H1 (cell line): ENCODE results near the gene TOMM40L. TPM values are rescaled to one million over a fixed set of nuclear protein-coding genes. Genes with fewer than 3 reads are reported as not detected.

Experiments
- CTCF ChIA-PET: fragments of 300-600 bp; sonication (Branson Sonifier 250); formaldehyde crosslinking; loops from one replicate; lab custom pipeline; 2021; ENCODE audit not compliant: partially characterized antibody; lab: Charles Lee
- POLR2A ChIA-PET: fragments of 300-600 bp; sonication (Branson Sonifier 250); formaldehyde crosslinking; loops from one replicate; lab custom pipeline; 2021; ENCODE audit warnings: inconsistent platforms; ENCODE audit not compliant: partially characterized antibody; lab: Charles Lee
- DNase-seq, 2 experiments: peaks; one replicate each; pipeline versions ENCODE4 v3.0.0 to v3.0.0-alpha.2; 2010 to 2022; ENCODE audit warnings: low spot score in 2 of 2, low read depth in 1 of 2, mixed read lengths in 1 of 2
- FAIRE-seq: peaks from 2 replicates; lab custom pipeline; 2011; peaks lifted over from hg19 to GRCh38; lab: Jason Lieb, UNC
- H2AFZ ChIP-seq: 2 replicates; pipeline ENCODE4 v1.8.1; 2012; ENCODE audit warnings: low read length, inconsistent platforms
- H2AK5ac ChIP-seq: 2 replicates; pipeline ENCODE4 v1.6.1; 2013; ENCODE audit warnings: low read depth, low read length
- H2BK120ac ChIP-seq: replicated peaks from 2 replicates; pipeline ENCODE3; 2013; ENCODE audit warnings: low read depth, low read length, inconsistent platforms
- H2BK12ac ChIP-seq: 2 replicates; pipeline ENCODE4 v1.6.1; 2013; ENCODE audit warnings: low read depth, low read length
- H2BK15ac ChIP-seq: 2 replicates; pipeline ENCODE4 v1.6.1; 2013; ENCODE audit warnings: low read length
- H2BK20ac ChIP-seq: 2 replicates; pipeline ENCODE4 v1.6.1; 2013; ENCODE audit warnings: low read length
- H2BK5ac ChIP-seq: 2 replicates; pipeline ENCODE4 v1.6.1; 2013; ENCODE audit warnings: low read depth, low read length
- H3K14ac ChIP-seq: 2 replicates; pipeline ENCODE4 v1.6.1; 2013; ENCODE audit warnings: inconsistent platforms; ENCODE audit not compliant: insufficient read length
- H3K18ac ChIP-seq: 2 replicates; pipeline ENCODE4 v1.6.1; 2013; ENCODE audit warnings: low read length; ENCODE audit errors: extremely low read depth
- H3K23ac ChIP-seq: 2 replicates; pipeline ENCODE4 v1.6.1; 2013; ENCODE audit warnings: inconsistent platforms; ENCODE audit not compliant: insufficient read length
- H3K23me2 ChIP-seq: 2 replicates; pipeline ENCODE4 v1.6.1; 2013; ENCODE audit warnings: low read depth, low read length
- H3K27ac ChIP-seq: 2 replicates; pipeline ENCODE4 v1.6.1; 2011; ENCODE audit warnings: low read depth, low read length, inconsistent platforms
- H3K27me3 ChIP-seq, 4 experiments: replicated peaks in 1 of 4; 1 replicate in 1 of 4; 2 replicates in 3 of 4; pipeline versions ENCODE4 v1.6.1 to v1.8.1; 2011 to 2013; ENCODE audit warnings: low read length in 3 of 4, mild to moderate bottlenecking in 3 of 4, inconsistent platforms in 2 of 4, mixed read lengths in 2 of 4, moderate library complexity in 1 of 4; ENCODE audit not compliant: control insufficient read depth in 3 of 4, insufficient read depth in 3 of 4; ENCODE audit errors: extremely low read depth in 1 of 4
- H3K36me3 ChIP-seq, 4 experiments: 2 replicates each; pipeline versions ENCODE4 v1.6.1 to v1.8.1; 2011 to 2013; ENCODE audit warnings: mild to moderate bottlenecking in 4 of 4, low read length in 3 of 4, moderate library complexity in 2 of 4, control low read depth in 1 of 4, inconsistent platforms in 1 of 4; ENCODE audit not compliant: insufficient read depth in 4 of 4, control insufficient read depth in 2 of 4
- H3K4ac ChIP-seq: replicated peaks from 2 replicates; pipeline ENCODE3; 2013; ENCODE audit warnings: low read length, low read depth, mixed read lengths, inconsistent platforms; ENCODE audit not compliant: insufficient read length
- H3K4me1 ChIP-seq, 4 experiments: replicated peaks in 1 of 4; 1 replicate in 1 of 4; 2 replicates in 3 of 4; pipeline versions ENCODE4 v1.6.1 to v1.8.1; 2011 to 2013; ENCODE audit warnings: low read length in 3 of 4, inconsistent platforms in 2 of 4, mixed read lengths in 1 of 4; ENCODE audit not compliant: insufficient read depth in 4 of 4, control insufficient read depth in 3 of 4
- H3K4me2 ChIP-seq, 2 experiments: 2 replicates each; pipeline versions ENCODE4 v1.6.1 to v1.8.1; 2011 to 2013; ENCODE audit warnings: low read depth in 2 of 2, low read length in 2 of 2, control low read depth in 1 of 2, inconsistent platforms in 1 of 2, mild to moderate bottlenecking in 1 of 2; ENCODE audit not compliant: insufficient read depth in 1 of 2
- H3K4me3 ChIP-seq, 4 experiments: fragments of 200-600, 300-600 bp in 1 of 4; sonication (generic), shearing (Covaris generic), sonication (Bioruptor Twin) in 1 of 4; 2 replicates each; pipeline versions ENCODE4 v1.5.1 to v1.8.1; 2011 to 2016; ENCODE audit warnings: low read length in 4 of 4, low read depth in 3 of 4, control low read depth in 2 of 4, inconsistent platforms in 2 of 4, mild to moderate bottlenecking in 2 of 4, mixed read lengths in 1 of 4, moderate library complexity in 1 of 4; ENCODE audit not compliant: insufficient read depth in 2 of 4; ENCODE audit errors: extremely low read depth in 1 of 4
- H3K56ac ChIP-seq: replicated peaks from 2 replicates; pipeline ENCODE3; 2013; ENCODE audit warnings: low read depth, mild to moderate bottlenecking, mixed read lengths, low read length, inconsistent platforms; ENCODE audit not compliant: insufficient read length
- H3K79me1 ChIP-seq: 2 replicates; pipeline ENCODE4 v1.6.1; 2013; ENCODE audit warnings: low read depth, low read length, control low read depth
- H3K79me2 ChIP-seq, 2 experiments: 2 replicates each; pipeline versions ENCODE4 v1.6.1 to v1.8.1; 2012 to 2013; ENCODE audit warnings: low read length in 2 of 2, mild to moderate bottlenecking in 2 of 2, inconsistent platforms in 1 of 2; ENCODE audit not compliant: insufficient read depth in 2 of 2, control insufficient read depth in 1 of 2
- H3K9ac ChIP-seq, 4 experiments: replicated peaks in 1 of 4; 1 replicate in 1 of 4; 2 replicates in 3 of 4; pipeline versions ENCODE4 v1.6.1 to v1.8.1; 2011 to 2013; ENCODE audit warnings: low read depth in 3 of 4, low read length in 3 of 4, control low read depth in 2 of 4, mild to moderate bottlenecking in 2 of 4, moderate library complexity in 2 of 4, inconsistent platforms in 1 of 4; ENCODE audit errors: extremely low read depth in 1 of 4
- H3K9me3 ChIP-seq, 2 experiments: 2 replicates each; pipeline versions ENCODE4 v1.6.1 to v1.8.1; 2012 to 2013; ENCODE audit warnings: mild to moderate bottlenecking in 2 of 2, moderate library complexity in 2 of 2, control low read depth in 1 of 2, inconsistent platforms in 1 of 2, low read depth in 1 of 2, low read length in 1 of 2, mixed read lengths in 1 of 2; ENCODE audit not compliant: insufficient read depth in 2 of 2
- H4K20me1 ChIP-seq, 2 experiments: replicated peaks in 1 of 2; 2 replicates each; pipeline versions ENCODE3 to v1.8.1; 2011 to 2013; ENCODE audit warnings: inconsistent platforms in 2 of 2, low read length in 2 of 2, mild to moderate bottlenecking in 1 of 2; ENCODE audit not compliant: insufficient read depth in 2 of 2, control insufficient read depth in 1 of 2
- H4K5ac ChIP-seq: 2 replicates; pipeline ENCODE4 v1.6.1; 2013; ENCODE audit warnings: low read length, low read depth, mixed read lengths, inconsistent platforms; ENCODE audit not compliant: insufficient read length
- H4K8ac ChIP-seq: 2 replicates; pipeline ENCODE4 v1.8.0; 2013; ENCODE audit warnings: mild to moderate bottlenecking, moderate library complexity, low read length, inconsistent platforms; ENCODE audit not compliant: insufficient read depth; ENCODE audit errors: extremely low read depth
- H4K91ac ChIP-seq: replicated peaks from 2 replicates; pipeline ENCODE3; 2013; ENCODE audit warnings: low read length, mixed read lengths, inconsistent platforms; ENCODE audit not compliant: insufficient read length
- ASH2L ChIP-seq: fragments of 200-600, 300-600 bp; sonication (generic); IDR thresholded peaks from one replicate; pipeline ENCODE4 v1.7.1; 2017; ENCODE audit warnings: low read length
- CTBP2 ChIP-seq: IDR thresholded peaks from 2 replicates; pipeline ENCODE4 v1.7.0; 2011; ENCODE audit warnings: borderline replicate concordance, mild to moderate bottlenecking, moderate library complexity, mixed read lengths, low read length; ENCODE audit not compliant: insufficient read depth, insufficient read length
- EGR1 ChIP-seq: IDR thresholded peaks from 2 replicates; pipeline ENCODE4 v1.6.1; 2011; ENCODE audit warnings: low read depth, low read length, borderline replicate concordance
- NANOG ChIP-seq: IDR thresholded peaks from 2 replicates; pipeline ENCODE4 v1.6.1; 2011; ENCODE audit warnings: low read length, low read depth, mild to moderate bottlenecking, inconsistent platforms; ENCODE audit not compliant: insufficient read depth, poor library complexity, severe bottlenecking
- SIX5 ChIP-seq: IDR thresholded peaks from 2 replicates; pipeline ENCODE4 v1.6.1; 2011; ENCODE audit warnings: mild to moderate bottlenecking, low read depth, low read length
- ZNF274 ChIP-seq: IDR thresholded peaks from 2 replicates; pipeline ENCODE4 v1.7.0; 2012; ENCODE audit warnings: low read length, borderline replicate concordance; ENCODE audit errors: extremely low read depth
- WGBS, 2 experiments: shearing (Covaris generic) in 1 of 2; methylation state at CpG; one replicate each; pipeline versions ENCODE4 v1.1.6 to v1.1.7; 2013 to 2015; ENCODE audit warnings: low lambda C conversion rate in 2 of 2, mixed read lengths in 2 of 2, inconsistent platforms in 1 of 2, low coverage in 1 of 2, missing lambda C conversion rate in 1 of 2; ENCODE audit not compliant: insufficient replicate concordance in 2 of 2, insufficient coverage in 1 of 2, insufficient read length in 1 of 2; ENCODE audit errors: extremely low coverage in 1 of 2, missing lambda C conversion rate in 1 of 2; 5-methylcytosine and 5-hydroxymethylcytosine counted together
- polyA plus RNA-seq, 7 experiments: library from polyadenylated mRNA; depleted of rRNA in 3 of 7; stranded (reverse) in 5 of 7; unstranded in 2 of 7; fragments of >200 nt in 5 of 7; fragments of 200-250 nt in 2 of 7; gene quantifications; 1 replicate in 5 of 7; 2 replicates in 1 of 7; 4 replicates in 1 of 7; pipeline versions ENCODE4 v1.2.1 to v1.2.3, GENCODE V29; 2011 to 2013; ENCODE audit warnings: missing spikeins in 2 of 7, mixed read lengths in 2 of 7
- total RNA-seq: library from RNA; stranded (reverse); fragmentation: NEBNext Ultra II Directional; extraction: Animal tissue kit (Norgen Biotek cat#: 25700); gene quantifications from 2 replicates; pipeline ENCODE4 v1.2.1, GENCODE V29; 2021
- TF ChIP-seq, protein P1 (sequence below): IDR thresholded peaks from 2 replicates; pipeline ENCODE4 v1.6.1; 2011; ENCODE audit warnings: low read length, improper control_type of control experiment
- TF ChIP-seq, protein P2 (sequence below): IDR thresholded peaks from 2 replicates; pipeline ENCODE4 v1.6.1; 2012; ENCODE audit warnings: inconsistent platforms
- TF ChIP-seq, protein P3 (sequence below): IDR thresholded peaks from 2 replicates; pipeline ENCODE4 v1.6.1; 2012; ENCODE audit warnings: low read length, inconsistent platforms
- TF ChIP-seq, protein P4 (sequence below): IDR thresholded peaks from 2 replicates; pipeline ENCODE4 v1.6.1; 2011; ENCODE audit warnings: low read depth, mild to moderate bottlenecking, low read length; ENCODE audit not compliant: insufficient read depth

Gene TOMM40L
- total and polyA plus RNA-seq, 2 of the 8 experiments (the other 6 are each of a cell fraction or from before 2014, with no cell fraction given), result 11.4 to 15.0 TPM

DNA sequence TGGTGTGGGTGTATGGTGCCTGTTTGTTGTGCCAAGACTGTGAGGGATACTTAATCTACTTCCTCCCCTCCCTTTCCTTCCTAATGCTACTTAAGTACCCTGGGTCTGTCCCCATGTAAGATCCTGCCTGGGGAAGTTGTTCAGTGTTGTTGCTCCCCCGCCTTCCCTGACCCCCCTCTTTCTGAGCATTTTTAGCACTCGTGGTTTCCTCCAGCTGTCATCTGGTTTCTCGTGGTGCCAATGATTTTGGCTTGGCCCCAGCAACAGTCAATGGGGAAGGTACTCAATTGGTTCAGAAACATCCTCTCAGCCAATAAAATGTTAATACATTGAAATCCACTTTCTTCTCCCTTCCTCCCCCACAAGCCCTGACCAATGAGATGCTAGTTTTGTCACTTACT, 40.6 kb upstream of the TOMM40L start:
- H4K5ac ChIP-seq, result no peak overlapping the region
- no peaks in the 10 kb centered on the region for H3K9me3 ChIP-seq
- H3K79me2 ChIP-seq, result no peaks in the 10 kb centered on the region
- no peak overlapping the region for H3K23ac ChIP-seq
- H2AFZ ChIP-seq, result no peak overlapping the region
- H2BK20ac ChIP-seq, result no peak overlapping the region
- H2BK5ac ChIP-seq, result no peak overlapping the region
- H2BK15ac ChIP-seq, result no peak overlapping the region
- no peak overlapping the region for H4K91ac ChIP-seq
- no peak for FAIRE-seq
- H2AK5ac ChIP-seq, result no peak overlapping the region
- no peak overlapping the region for H3K56ac ChIP-seq
- no peaks in the 10 kb centered on the region for H3K79me1 ChIP-seq
- no peaks in the 10 kb centered on the region for H3K4me1 ChIP-seq
- ChIA-PET POLR2A (no interaction called here), CTCF (interaction anchor here (0.7 kb wide), 1 partner anchor 107 kb away, joined by 3 read pairs; no protein-coding TSS in a partner anchor)
- H3K36me3 ChIP-seq, result no peaks in the 10 kb centered on the region
- DNase-seq, result no peak
- no peak overlapping the region for H3K18ac ChIP-seq
- H3K14ac ChIP-seq, result no peak overlapping the region
- H3K23me2 ChIP-seq, result no peaks in the 10 kb centered on the region; the same call in 1 of the 2 replicates
- H3K9ac ChIP-seq, result no peak overlapping the region
- H2BK120ac ChIP-seq, result no peak overlapping the region
- H4K20me1 ChIP-seq, result no peaks in the 10 kb centered on the region
- no peak overlapping the region for H3K4me3 ChIP-seq
- WGBS, 2 experiments, result 73% methylated on average over 3 of the region's 3 CpGs; no CpG with 5 or more reads in 1 of the 2 experiments
- no peak overlapping the region for H3K4me2 ChIP-seq
- H3K27ac ChIP-seq, result no peak overlapping the region
- H2BK12ac ChIP-seq, result no peak overlapping the region
- no peak overlapping the region for H4K8ac ChIP-seq
- H3K4ac ChIP-seq, result no peak overlapping the region
- H3K27me3 ChIP-seq, result no peaks in the 10 kb centered on the region
- TF ChIP-seq NANOG (no peak), CTBP2 (no peak), EGR1 (no peak), SIX5 (no peak), ASH2L (no peak), ZNF274 (no peak)
- TF ChIP-seq, protein P1, sequence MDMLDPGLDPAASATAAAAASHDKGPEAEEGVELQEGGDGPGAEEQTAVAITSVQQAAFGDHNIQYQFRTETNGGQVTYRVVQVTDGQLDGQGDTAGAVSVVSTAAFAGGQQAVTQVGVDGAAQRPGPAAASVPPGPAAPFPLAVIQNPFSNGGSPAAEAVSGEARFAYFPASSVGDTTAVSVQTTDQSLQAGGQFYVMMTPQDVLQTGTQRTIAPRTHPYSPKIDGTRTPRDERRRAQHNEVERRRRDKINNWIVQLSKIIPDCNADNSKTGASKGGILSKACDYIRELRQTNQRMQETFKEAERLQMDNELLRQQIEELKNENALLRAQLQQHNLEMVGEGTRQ, result no peak
- TF ChIP-seq, protein P2, sequence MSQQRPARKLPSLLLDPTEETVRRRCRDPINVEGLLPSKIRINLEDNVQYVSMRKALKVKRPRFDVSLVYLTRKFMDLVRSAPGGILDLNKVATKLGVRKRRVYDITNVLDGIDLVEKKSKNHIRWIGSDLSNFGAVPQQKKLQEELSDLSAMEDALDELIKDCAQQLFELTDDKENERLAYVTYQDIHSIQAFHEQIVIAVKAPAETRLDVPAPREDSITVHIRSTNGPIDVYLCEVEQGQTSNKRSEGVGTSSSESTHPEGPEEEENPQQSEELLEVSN, result no peak
- TF ChIP-seq, protein P3, sequence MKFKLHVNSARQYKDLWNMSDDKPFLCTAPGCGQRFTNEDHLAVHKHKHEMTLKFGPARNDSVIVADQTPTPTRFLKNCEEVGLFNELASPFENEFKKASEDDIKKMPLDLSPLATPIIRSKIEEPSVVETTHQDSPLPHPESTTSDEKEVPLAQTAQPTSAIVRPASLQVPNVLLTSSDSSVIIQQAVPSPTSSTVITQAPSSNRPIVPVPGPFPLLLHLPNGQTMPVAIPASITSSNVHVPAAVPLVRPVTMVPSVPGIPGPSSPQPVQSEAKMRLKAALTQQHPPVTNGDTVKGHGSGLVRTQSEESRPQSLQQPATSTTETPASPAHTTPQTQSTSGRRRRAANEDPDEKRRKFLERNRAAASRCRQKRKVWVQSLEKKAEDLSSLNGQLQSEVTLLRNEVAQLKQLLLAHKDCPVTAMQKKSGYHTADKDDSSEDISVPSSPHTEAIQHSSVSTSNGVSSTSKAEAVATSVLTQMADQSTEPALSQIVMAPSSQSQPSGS, result no peak
- TF ChIP-seq, protein P4, sequence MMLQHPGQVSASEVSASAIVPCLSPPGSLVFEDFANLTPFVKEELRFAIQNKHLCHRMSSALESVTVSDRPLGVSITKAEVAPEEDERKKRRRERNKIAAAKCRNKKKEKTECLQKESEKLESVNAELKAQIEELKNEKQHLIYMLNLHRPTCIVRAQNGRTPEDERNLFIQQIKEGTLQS, result no peak
